Activated T-helper 9 cell treated with anti-CD3 and anti-CD28 coated beads, Interleukin-2, amount 50 U/mL, for 16 hours (primary cell): Measurements from ENCODE around the gene SMAP2.
"Not testable (repeated sequence)": the region's sequence is repeated elsewhere in the genome, so short reads cannot be mapped to it uniquely, and the experiment has no call there.

Experiments used
- DNase-seq: peaks from one replicate; pipeline ENCODE4 v3.0.0-alpha.2; 2020; ENCODE audit warnings: low read depth

SMAP2 gene

GRCh38 chr1:40372658-40373322, 737 bp upstream of the SMAP2 start:
- DNase-seq = no peak

DNA sequence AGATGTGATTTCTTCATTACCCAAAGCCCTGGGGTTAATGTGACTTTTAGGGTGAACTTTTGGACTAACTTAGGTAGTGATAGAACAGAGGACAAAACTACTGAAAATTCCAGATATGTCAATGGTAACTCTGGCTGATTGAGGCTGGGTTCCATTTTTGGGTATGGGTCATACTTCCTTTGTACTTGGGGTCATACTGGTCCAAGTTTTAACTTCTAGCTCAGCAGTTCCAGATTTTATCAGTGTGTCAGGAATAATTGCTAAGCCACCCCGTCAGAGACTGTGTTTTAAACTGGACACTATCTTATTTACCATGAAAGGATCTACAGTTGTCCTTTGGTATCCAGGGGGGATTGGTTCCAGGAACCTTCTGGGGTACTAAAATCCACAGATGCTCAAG, 4.0 kb downstream of the SMAP2 start:
- DNase-seq = no peak

DNA sequence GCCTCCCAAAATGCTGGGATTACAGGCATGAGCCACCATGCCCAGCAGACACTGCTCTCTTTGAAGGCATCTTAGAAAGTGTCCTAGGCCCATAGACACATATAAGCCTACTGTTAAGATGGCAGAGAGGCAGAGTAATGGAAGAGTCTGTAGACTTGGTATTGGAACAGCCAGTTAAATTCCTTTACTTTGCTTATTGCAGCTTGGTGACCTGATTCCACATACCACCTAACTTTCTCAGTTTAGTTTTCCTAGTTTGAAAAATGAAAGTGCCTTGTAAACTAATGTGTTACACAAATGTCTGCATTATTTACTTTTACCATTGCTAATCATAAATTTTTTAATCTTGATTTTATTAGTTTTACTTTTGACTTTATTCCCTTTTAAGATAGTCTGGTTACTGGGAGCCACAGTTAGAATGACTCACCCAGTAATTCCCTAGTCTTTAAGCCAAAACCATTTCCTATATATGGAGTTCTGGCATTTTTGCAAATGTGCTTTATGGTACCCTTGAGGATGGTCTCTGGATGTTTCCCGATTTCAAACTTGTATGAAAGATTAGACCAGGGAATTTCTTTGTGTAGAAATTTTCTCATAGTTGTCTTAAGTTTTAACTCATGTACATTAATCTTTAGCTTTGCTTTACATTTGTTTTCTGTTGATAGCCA, 6.4 kb downstream of the SMAP2 start:
- no peak for DNase-seq

- DNase-seq = no peak
Observed at GRCh38 chr1:40380817-40381216, 7.3 kb downstream of the SMAP2 start.

GRCh38 chr1:40381268-40382107, 8.0 kb downstream of the SMAP2 start:
- DNase-seq = no peak

DNA sequence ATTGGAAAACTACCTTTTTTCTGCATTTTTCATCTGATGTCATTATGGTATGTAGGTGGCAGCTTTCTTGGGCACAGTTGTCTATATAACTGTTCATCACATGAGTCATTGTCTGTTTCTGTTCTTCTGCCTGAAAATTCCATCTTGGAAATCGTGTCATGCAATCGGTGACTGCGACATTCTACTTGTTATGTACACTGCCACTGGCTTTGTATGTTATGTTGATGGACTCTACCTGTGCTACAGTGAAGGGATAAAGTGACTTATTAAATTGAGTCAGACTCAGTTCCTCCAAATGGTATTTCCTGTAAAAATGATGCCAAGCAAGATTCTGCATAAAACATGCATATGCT, 8.6 kb downstream of the SMAP2 start:
- DNase-seq = no peak

DNA sequence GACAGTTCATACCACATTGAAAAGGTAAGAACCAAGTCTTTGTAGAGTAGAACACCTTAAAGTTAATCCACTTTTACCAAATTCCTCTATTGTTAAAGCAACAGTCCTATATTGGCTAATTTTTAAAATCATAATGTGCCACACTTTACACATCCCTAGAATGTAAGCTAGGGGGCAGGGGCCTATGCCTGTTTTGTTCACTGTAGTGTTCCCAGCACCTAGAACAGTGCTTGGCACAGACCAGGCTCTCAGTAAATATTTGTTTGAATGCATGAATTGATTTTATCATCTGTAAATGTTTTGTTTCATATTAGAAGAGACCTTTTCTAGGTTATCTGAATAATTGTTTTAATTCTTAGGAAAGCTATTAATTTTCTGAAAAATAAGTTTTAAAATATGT, 9.1 kb downstream of the SMAP2 start:
- DNase-seq = no peak

DNA sequence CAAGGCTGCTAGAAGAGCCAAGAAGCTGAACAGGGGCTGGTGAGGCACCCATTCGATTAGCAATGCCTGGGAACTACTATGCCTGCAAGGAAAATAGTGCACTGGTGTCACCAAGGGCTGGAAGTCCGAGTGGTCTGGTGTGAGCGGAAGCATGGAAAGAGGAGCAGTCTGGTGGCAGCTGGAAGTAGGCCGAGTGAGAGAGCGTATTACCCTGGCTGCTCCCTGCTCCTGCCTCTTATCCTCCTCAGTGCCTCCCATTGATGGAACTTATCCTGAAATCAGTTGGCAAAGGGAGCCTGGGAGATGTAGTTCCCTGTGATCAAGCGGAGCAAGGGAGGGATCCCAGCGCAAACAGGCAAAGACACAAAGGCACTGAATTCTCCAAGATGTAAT, 9.6 kb downstream of the SMAP2 start:
- DNase-seq = no peak

GRCh38 chr1:40383488-40384412, 10.2 kb downstream of the SMAP2 start:
- DNase-seq = no peak

DNA sequence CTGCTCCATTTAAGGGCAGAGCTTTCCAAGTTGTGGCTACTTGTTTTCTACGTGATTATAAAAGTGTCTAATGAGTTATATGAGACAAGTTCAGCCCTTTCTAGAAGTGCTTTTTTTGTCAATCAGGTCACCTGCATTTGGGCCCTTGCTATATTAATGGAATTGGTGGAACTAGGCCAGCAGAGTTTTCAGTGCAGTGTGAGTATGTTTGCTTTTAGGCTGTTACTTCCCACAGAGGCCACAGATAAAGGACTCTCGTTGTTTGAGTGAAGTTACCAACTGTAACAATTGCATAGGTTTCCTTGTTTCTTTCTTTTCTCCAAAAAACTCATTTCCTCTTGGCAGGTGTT, 10.9 kb downstream of the SMAP2 start:
- no peak for DNase-seq

DNA sequence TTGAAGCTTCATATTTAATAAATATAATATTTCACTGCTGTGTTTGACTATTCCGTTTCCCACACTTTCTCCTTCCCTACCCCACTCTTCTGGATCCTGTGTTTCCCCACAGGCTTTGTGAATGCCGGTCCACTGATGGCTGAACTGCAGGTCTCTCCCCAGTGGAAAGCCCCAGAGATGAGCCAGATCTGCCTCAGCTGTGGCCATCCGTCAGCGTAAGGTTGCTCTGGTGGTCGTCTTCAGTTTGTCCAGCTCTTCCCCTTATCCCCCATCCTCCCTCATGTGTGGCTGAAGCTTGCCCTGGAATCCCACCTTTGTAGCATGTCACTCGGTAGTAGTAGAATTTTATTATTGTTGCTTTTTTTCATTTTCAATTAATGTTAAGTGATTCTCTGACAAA, 11.4 kb downstream of the SMAP2 start:
- DNase-seq = no peak

GRCh38 chr1:40385437-40386358, 12.2 kb downstream of the SMAP2 start:
- DNase-seq = no peak

GRCh38 chr1:40386359-40386723, 12.8 kb downstream of the SMAP2 start:
- no peak for DNase-seq

DNA sequence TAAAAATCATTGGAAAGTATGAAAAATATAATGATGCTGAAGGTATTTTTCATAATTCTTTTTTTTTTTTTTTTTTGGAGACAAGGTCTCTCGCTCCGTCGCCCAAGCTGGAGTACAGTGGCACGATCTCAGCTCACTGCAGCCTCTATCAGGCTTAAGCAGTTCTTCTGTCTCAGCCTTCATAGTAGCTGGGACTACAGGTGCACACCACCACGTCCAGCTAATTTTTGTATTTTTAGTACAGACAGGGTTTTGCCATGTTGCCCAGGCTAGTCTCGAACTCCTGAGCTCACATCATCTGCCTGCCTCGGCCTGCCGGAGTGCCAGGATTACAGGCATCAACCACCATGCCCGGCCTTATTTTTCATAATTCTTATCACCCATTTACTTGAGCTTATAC, 13.3 kb downstream of the SMAP2 start:
- no peak for DNase-seq

GRCh38 chr1:40387381-40388306, 14.1 kb downstream of the SMAP2 start:
- not testable (repeated sequence) for DNase-seq

- not testable (repeated sequence) for DNase-seq
Observed at GRCh38 chr1:40388456-40389321, 15.2 kb downstream of the SMAP2 start.

DNA sequence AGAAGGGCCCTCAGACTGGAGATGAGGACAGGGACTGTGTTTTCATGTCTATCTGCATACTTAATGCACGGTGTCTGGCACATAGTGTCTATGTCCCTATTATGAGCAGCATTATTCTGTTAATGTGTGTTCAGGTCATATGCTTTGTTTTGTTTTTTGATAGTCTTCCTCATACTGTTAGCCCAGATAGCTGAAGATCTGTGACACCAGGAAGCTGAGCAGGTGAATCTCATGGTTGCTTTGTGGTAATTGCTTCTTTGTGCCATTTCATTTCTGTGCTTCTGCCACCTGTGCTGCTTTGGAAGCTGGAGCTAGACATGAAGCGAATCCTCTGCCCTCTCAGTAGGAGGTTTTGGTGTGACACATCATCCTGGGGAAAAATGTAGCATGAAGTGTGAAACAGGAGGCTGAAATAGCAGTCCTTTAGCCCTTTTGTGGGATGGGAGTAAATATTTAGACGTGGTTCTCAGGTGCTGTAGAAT, 15.8 kb downstream of the SMAP2 start:
- DNase-seq = no peak

GRCh38 chr1:40389871-40390560, 16.5 kb downstream of the SMAP2 start:
- DNase-seq = no peak
